GM12878 (cell line): Measurements from ENCODE around the gene CDC37. TPM values are rescaled to one million over a fixed set of nuclear protein-coding genes. Genes with fewer than 3 reads are reported as not detected.
A peak's percentile ranks its signal among the peaks of the same experiment; 100 is the strongest.

Experiments used
- BACH1 ChIP-seq: fragments of 450-650 bp; IDR thresholded peaks from 2 replicates; pipeline ENCODE4 v1.6.1; 2017; ENCODE audit warnings: mild to moderate bottlenecking, borderline replicate concordance
- BHLHE40 ChIP-seq, 2 experiments: fragments of 450-650 bp in 1 of 2; IDR thresholded peaks; 2 replicates each; pipeline ENCODE4 v1.6.1; 2011 to 2017; ENCODE audit warnings: low read depth in 2 of 2, borderline replicate concordance in 1 of 2, improper control_type of control experiment in 1 of 2, low read length in 1 of 2, mild to moderate bottlenecking in 1 of 2
- CTCF ChIP-seq, 3 experiments: IDR thresholded peaks in 2 of 3; conservative IDR thresholded peaks in 1 of 3; 2 replicates each; pipeline ENCODE4 v1.5.1; 2011; ENCODE audit warnings: low read depth in 3 of 3, low read length in 3 of 3, mild to moderate bottlenecking in 3 of 3, control low read depth in 2 of 3, moderate library complexity in 2 of 3, inconsistent platforms in 1 of 3, mixed read lengths in 1 of 3; ENCODE audit not compliant: control insufficient read depth in 2 of 3, insufficient read depth in 1 of 3; ENCODE audit errors: extremely low read depth in 1 of 3
- EP300 ChIP-seq, 2 experiments: fragments of 150-350 bp in 1 of 2; IDR thresholded peaks; 2 replicates each; pipeline ENCODE4 v1.6.1; 2011 to 2012; ENCODE audit warnings: low read depth in 2 of 2, low read length in 2 of 2, borderline replicate concordance in 1 of 2, improper control_type of control experiment in 1 of 2, inconsistent platforms in 1 of 2; ENCODE audit not compliant: control insufficient read depth in 1 of 2
- FOXK2 ChIP-seq: fragments of 450-650 bp; IDR thresholded peaks from 2 replicates; pipeline ENCODE4 v1.6.1; 2017; ENCODE audit warnings: mild to moderate bottlenecking, moderate library complexity
- GATAD2B ChIP-seq: fragments of 450-650 bp; conservative IDR thresholded peaks from 2 replicates; pipeline ENCODE4 v1.6.1; 2017; ENCODE audit warnings: low read depth, mild to moderate bottlenecking, moderate library complexity
- HDGF ChIP-seq: fragments of 450-650 bp; IDR thresholded peaks from 2 replicates; pipeline ENCODE4 v1.6.1; 2016; ENCODE audit warnings: antibody characterized with exemption
- MTA3 ChIP-seq: IDR thresholded peaks from 2 replicates; pipeline ENCODE4 v1.6.1; 2012; ENCODE audit warnings: low read length, inconsistent platforms, borderline replicate concordance
- MXI1 ChIP-seq: fragments of 150-350 bp; IDR thresholded peaks from 2 replicates; pipeline ENCODE4 v1.6.1; 2011; ENCODE audit warnings: low read depth, mild to moderate bottlenecking, inconsistent platforms, low read length, improper control_type of control experiment
- NFYB ChIP-seq: IDR thresholded peaks from 2 replicates; pipeline ENCODE4 v1.6.1; 2011; ENCODE audit warnings: low read depth, mild to moderate bottlenecking, low read length, improper control_type of control experiment, moderate library complexity; ENCODE audit not compliant: insufficient read depth
- POLR2A ChIP-seq: IDR thresholded peaks from 2 replicates; pipeline ENCODE4 v1.6.1; 2011; ENCODE audit warnings: low read depth, mild to moderate bottlenecking, low read length
- POLR2AphosphoS2 ChIP-seq: IDR thresholded peaks from 2 replicates; pipeline ENCODE4 v1.6.1; 2011; ENCODE audit warnings: low read depth, mild to moderate bottlenecking, low read length, improper control_type of control experiment, moderate library complexity
- RELA ChIP-seq: fragments of 450-650 bp; IDR thresholded peaks from 2 replicates; pipeline ENCODE4 v1.8.0; 2014; ENCODE audit warnings: borderline replicate concordance; ENCODE audit not compliant: partially characterized antibody
- RELB ChIP-seq: fragments of 450-650 bp; IDR thresholded peaks from 2 replicates; pipeline ENCODE4 v1.6.1; 2017; ENCODE audit warnings: low read depth, mild to moderate bottlenecking, moderate library complexity
- SMC3 ChIP-seq: IDR thresholded peaks from 2 replicates; pipeline ENCODE4 v1.6.1; 2011; ENCODE audit warnings: low read length, improper control_type of control experiment, borderline replicate concordance
- STAT3 ChIP-seq: IDR thresholded peaks from 2 replicates; pipeline ENCODE4 v1.6.1; 2011; ENCODE audit warnings: low read depth, low read length, improper control_type of control experiment
- TCF12 ChIP-seq: IDR thresholded peaks from 2 replicates; pipeline ENCODE4 v1.6.1; 2011; ENCODE audit warnings: low read depth, mild to moderate bottlenecking, low read length
- USF1 ChIP-seq: IDR thresholded peaks from 2 replicates; pipeline ENCODE4 v1.6.1; 2011; ENCODE audit warnings: borderline replicate concordance, low read depth, mild to moderate bottlenecking, moderate library complexity, mixed read lengths, low read length; ENCODE audit not compliant: insufficient read depth; ENCODE audit errors: extremely low read length
- YY1 ChIP-seq: IDR thresholded peaks from 2 replicates; pipeline ENCODE4 v1.6.1; 2011; ENCODE audit warnings: low read depth, mild to moderate bottlenecking, low read length
- ZNF207 ChIP-seq: fragments of 450-650 bp; IDR thresholded peaks from 2 replicates; pipeline ENCODE4 v1.6.1; 2014; ENCODE audit warnings: antibody characterized with exemption, mild to moderate bottlenecking, borderline replicate concordance
- polyA plus RNA-seq, 11 experiments: library from polyadenylated mRNA; depleted of rRNA in 4 of 11; unstranded in 6 of 11; stranded (reverse) in 5 of 11; fragments of >200 nt; fragmentation: Nextera tagmentation in 4 of 11; fragmentation: Illumina TruSeq in 1 of 11; extraction: Ambion mirVana in 4 of 11; extraction: Trizol in 1 of 11; gene quantifications; 1 replicate in 1 of 11; 2 replicates in 10 of 11; pipeline versions ENCODE4 v1.2.1 to v1.2.3, GENCODE V29; 2011 to 2016; ENCODE audit warnings: inconsistent platforms in 2 of 11, missing spikeins in 2 of 11, low read depth in 1 of 11
- total RNA-seq, 4 experiments: library from RNA; depleted of rRNA in 3 of 4; stranded (reverse); fragments of >200 nt in 3 of 4; fragmentation: Illumina TruSeq in 1 of 4; extraction: Trizol in 1 of 4; gene quantifications; 2 replicates each; pipeline versions ENCODE4 v1.2.1 to v1.2.3, GENCODE V29; 2013 to 2021
- TF ChIP-seq, protein P1 (sequence below): IDR thresholded peaks from 2 replicates; pipeline ENCODE4 v1.6.1; 2012; ENCODE audit warnings: low read depth, low read length, improper control_type of control experiment

Gene CDC37
- total and polyA plus RNA-seq, 10 of the 15 experiments (the other 5 are each of a cell fraction or from before 2014, with no cell fraction given): 4.7 to 265 (median 176) TPM

DNA sequence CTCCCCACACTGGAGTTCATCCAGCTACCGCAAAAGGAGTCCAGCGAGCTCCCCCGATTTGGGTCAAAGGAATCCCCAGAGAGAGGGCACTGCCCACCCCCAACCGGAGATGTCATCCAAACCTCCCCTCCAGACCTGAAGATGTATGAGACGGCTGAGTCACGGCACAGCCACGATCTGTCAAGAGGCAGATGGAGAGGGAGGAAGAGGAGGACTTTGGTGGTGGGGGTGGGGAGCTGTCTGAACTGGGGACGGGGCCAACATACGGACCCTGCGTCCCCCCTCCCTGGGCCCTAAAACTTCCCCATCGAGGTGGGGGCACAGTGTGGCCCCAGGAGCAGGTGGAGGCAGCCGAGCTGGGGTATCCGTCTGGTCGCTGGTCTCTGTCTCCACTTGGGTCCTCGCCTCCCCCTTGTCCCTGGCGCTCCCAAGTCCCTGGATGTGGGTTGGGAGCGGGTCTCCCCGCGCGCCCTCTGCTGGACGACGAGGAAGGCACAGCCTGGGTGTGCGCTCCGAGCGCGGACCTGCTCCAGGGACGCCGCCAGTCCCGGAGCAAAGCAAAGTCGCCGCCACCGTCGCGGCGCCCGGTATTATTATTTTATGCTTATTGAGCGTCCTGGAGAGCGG is 20.8 kb upstream of the CDC37 start (continued):
- TF ChIP-seq MXI1 (peak; percentile 45; the same call in 1 of the 2 replicates), POLR2A (no peak), TCF12 (0 out of 2 replicates have a peak, but pooled peaks have one; percentile 34), MTA3 (no peak), RELA (peak; percentile 26), YY1 (0 out of 2 replicates have a peak, but pooled peaks have one; percentile 41), USF1 (no peak), FOXK2 (no peak), POLR2AphosphoS2 (no peak), STAT3 (no peak), ZNF207 (no peak), NFYB (no peak), BHLHE40 (IDR thresholded peaks at IDR 0.05; ENCODE audit: borderline replicate concordance in 1 of 2, low read depth in 2 of 2, low read length in 1 of 2) (peak; percentile 24 to 33; a peak in 3 of 4 replicates), SMC3 (peak; percentile 63), RELB (peak; percentile 32; the same call in 1 of the 2 replicates), EP300 (IDR thresholded peaks at IDR 0.05; ENCODE audit: borderline replicate concordance in 1 of 2, control insufficient read depth in 1 of 2, low read depth in 2 of 2, low read length in 2 of 2) (0 out of 4 replicates have a peak, but pooled peaks of 1 of the 2 experiments have one; percentile 2), BACH1 (no peak), GATAD2B (peak; percentile 74), HDGF (peak; percentile 36; the same call in 1 of the 2 replicates), CTCF (IDR thresholded peaks at IDR 0.05 in 2 of 3, conservative IDR thresholded peaks at IDR 0.05 in 1 of 3; ENCODE audit: control insufficient read depth in 2 of 3, extremely low read depth in 1 of 3, insufficient read depth in 1 of 3, low read depth in 3 of 3, low read length in 3 of 3) (peak; percentile 77 to 97 (median 84))
- TF ChIP-seq, protein P1, sequence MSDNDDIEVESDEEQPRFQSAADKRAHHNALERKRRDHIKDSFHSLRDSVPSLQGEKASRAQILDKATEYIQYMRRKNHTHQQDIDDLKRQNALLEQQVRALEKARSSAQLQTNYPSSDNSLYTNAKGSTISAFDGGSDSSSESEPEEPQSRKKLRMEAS: peak; percentile 38; the same call in 1 of the 2 replicates
